GM12878 (cell line): ENCODE data around the gene RAF1. TPM values are rescaled to one million over a fixed set of nuclear protein-coding genes. Genes with fewer than 3 reads are reported as not detected.

Experiments
- ATF3 ChIP-seq: IDR thresholded peaks from 2 replicates; pipeline ENCODE4 v1.6.1; 2011; ENCODE audit warnings: low read depth, mild to moderate bottlenecking, low read length, moderate library complexity, borderline replicate concordance; ENCODE audit errors: extremely low read depth
- CTCF ChIP-seq, 3 experiments: IDR thresholded peaks in 2 of 3; conservative IDR thresholded peaks in 1 of 3; 2 replicates each; pipeline ENCODE4 v1.5.1; 2011; ENCODE audit warnings: low read depth in 3 of 3, low read length in 3 of 3, mild to moderate bottlenecking in 3 of 3, control low read depth in 2 of 3, moderate library complexity in 2 of 3, inconsistent platforms in 1 of 3, mixed read lengths in 1 of 3; ENCODE audit not compliant: control insufficient read depth in 2 of 3, insufficient read depth in 1 of 3; ENCODE audit errors: extremely low read depth in 1 of 3
- E2F4 ChIP-seq: IDR thresholded peaks from 2 replicates; pipeline ENCODE4 v1.6.1; 2012; ENCODE audit warnings: low read depth, low read length, improper control_type of control experiment
- IRF5 ChIP-seq: fragments of 450-650 bp; IDR thresholded peaks from 2 replicates; pipeline ENCODE4 v1.6.1; 2017; ENCODE audit warnings: borderline replicate concordance
- MEF2A ChIP-seq: IDR thresholded peaks from 2 replicates; pipeline ENCODE4 v1.6.1; 2011; ENCODE audit warnings: low read depth, mild to moderate bottlenecking, low read length, moderate library complexity; ENCODE audit not compliant: insufficient read depth
- NBN ChIP-seq: fragments of 450-650 bp; IDR thresholded peaks from 2 replicates; pipeline ENCODE4 v1.6.1; 2016
- POLR2A ChIP-seq: IDR thresholded peaks from 2 replicates; pipeline ENCODE4 v1.6.1; 2011; ENCODE audit warnings: low read depth, mild to moderate bottlenecking, low read length
- RFX5 ChIP-seq: IDR thresholded peaks from 2 replicates; pipeline ENCODE4 v1.6.1; 2011; ENCODE audit warnings: low read depth, low read length, improper control_type of control experiment
- SMC3 ChIP-seq: IDR thresholded peaks from 2 replicates; pipeline ENCODE4 v1.6.1; 2011; ENCODE audit warnings: low read length, improper control_type of control experiment, borderline replicate concordance
- SUZ12 ChIP-seq: fragments of 200-600 bp; sonication (generic); IDR thresholded peaks from one replicate; pipeline ENCODE4 v1.6.1; 2018; ENCODE audit warnings: antibody characterized with exemption, mild to moderate bottlenecking; ENCODE audit not compliant: unreplicated experiment
- polyA plus RNA-seq, 11 experiments: library from polyadenylated mRNA; depleted of rRNA in 4 of 11; unstranded in 6 of 11; stranded (reverse) in 5 of 11; fragments of >200 nt; fragmentation: Nextera tagmentation in 4 of 11; fragmentation: Illumina TruSeq in 1 of 11; extraction: Ambion mirVana in 4 of 11; extraction: Trizol in 1 of 11; gene quantifications; 1 replicate in 1 of 11; 2 replicates in 10 of 11; pipeline versions ENCODE4 v1.2.1 to v1.2.3, GENCODE V29; 2011 to 2016; ENCODE audit warnings: inconsistent platforms in 2 of 11, missing spikeins in 2 of 11, low read depth in 1 of 11
- total RNA-seq, 4 experiments: library from RNA; depleted of rRNA in 3 of 4; stranded (reverse); fragments of >200 nt in 3 of 4; fragmentation: Illumina TruSeq in 1 of 4; extraction: Trizol in 1 of 4; gene quantifications; 2 replicates each; pipeline versions ENCODE4 v1.2.1 to v1.2.3, GENCODE V29; 2013 to 2021
- TF ChIP-seq, protein P1 (sequence below): fragments of 150-350 bp; IDR thresholded peaks from 2 replicates; pipeline ENCODE4 v1.6.1; 2016; ENCODE audit warnings: low read depth, low read length
- TF ChIP-seq, protein P2 (sequence below): fragments of 450-650 bp; formaldehyde crosslinking; IDR thresholded peaks from 2 replicates; pipeline ENCODE4 v1.4.0; 2022; ENCODE audit warnings: mild to moderate bottlenecking, moderate library complexity

The RAF1 gene
- total and polyA plus RNA-seq, 10 of the 15 experiments (the other 5 are each of a cell fraction or from before 2014, with no cell fraction given): 20.4 to 151 (median 77.8) TPM

DNA sequence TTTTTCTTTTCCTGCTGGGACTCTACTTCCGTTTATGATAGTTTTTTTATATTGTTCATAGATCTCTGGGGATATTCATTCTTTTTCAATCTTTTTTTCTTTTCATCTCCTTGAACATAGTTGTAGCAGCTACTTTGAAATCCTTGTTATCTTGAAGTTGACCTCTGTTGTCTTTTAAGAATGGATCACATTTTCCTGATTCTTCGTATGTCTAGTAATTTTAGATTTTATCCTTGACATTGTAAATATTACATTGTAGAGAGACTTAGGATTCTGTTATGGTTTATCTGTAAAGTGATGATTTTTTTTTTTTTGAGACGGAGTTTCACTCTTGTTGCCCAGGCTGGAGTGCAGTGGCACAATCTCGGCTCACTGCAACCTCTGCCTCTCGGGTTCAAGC is 86.5 kb downstream of the RAF1 start (continued):
- TF ChIP-seq ATF3 (no peak), MEF2A (no peak), SMC3 (no peak), SUZ12 (no peak), CTCF (IDR thresholded peaks at IDR 0.05 in 2 of 3, conservative IDR thresholded peaks at IDR 0.05 in 1 of 3; ENCODE audit: control insufficient read depth in 2 of 3, extremely low read depth in 1 of 3, insufficient read depth in 1 of 3, low read depth in 3 of 3, low read length in 3 of 3) (no peak), E2F4 (no peak), POLR2A (no peak), RFX5 (no peak), NBN (no peak), IRF5 (no peak)
- TF ChIP-seq, protein P1, sequence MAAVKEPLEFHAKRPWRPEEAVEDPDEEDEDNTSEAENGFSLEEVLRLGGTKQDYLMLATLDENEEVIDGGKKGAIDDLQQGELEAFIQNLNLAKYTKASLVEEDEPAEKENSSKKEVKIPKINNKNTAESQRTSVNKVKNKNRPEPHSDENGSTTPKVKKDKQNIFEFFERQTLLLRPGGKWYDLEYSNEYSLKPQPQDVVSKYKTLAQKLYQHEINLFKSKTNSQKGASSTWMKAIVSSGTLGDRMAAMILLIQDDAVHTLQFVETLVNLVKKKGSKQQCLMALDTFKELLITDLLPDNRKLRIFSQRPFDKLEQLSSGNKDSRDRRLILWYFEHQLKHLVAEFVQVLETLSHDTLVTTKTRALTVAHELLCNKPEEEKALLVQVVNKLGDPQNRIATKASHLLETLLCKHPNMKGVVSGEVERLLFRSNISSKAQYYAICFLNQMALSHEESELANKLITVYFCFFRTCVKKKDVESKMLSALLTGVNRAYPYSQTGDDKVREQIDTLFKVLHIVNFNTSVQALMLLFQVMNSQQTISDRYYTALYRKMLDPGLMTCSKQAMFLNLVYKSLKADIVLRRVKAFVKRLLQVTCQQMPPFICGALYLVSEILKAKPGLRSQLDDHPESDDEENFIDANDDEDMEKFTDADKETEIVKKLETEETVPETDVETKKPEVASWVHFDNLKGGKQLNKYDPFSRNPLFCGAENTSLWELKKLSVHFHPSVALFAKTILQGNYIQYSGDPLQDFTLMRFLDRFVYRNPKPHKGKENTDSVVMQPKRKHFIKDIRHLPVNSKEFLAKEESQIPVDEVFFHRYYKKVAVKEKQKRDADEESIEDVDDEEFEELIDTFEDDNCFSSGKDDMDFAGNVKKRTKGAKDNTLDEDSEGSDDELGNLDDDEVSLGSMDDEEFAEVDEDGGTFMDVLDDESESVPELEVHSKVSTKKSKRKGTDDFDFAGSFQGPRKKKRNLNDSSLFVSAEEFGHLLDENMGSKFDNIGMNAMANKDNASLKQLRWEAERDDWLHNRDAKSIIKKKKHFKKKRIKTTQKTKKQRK: no peak
- TF ChIP-seq, protein P2, sequence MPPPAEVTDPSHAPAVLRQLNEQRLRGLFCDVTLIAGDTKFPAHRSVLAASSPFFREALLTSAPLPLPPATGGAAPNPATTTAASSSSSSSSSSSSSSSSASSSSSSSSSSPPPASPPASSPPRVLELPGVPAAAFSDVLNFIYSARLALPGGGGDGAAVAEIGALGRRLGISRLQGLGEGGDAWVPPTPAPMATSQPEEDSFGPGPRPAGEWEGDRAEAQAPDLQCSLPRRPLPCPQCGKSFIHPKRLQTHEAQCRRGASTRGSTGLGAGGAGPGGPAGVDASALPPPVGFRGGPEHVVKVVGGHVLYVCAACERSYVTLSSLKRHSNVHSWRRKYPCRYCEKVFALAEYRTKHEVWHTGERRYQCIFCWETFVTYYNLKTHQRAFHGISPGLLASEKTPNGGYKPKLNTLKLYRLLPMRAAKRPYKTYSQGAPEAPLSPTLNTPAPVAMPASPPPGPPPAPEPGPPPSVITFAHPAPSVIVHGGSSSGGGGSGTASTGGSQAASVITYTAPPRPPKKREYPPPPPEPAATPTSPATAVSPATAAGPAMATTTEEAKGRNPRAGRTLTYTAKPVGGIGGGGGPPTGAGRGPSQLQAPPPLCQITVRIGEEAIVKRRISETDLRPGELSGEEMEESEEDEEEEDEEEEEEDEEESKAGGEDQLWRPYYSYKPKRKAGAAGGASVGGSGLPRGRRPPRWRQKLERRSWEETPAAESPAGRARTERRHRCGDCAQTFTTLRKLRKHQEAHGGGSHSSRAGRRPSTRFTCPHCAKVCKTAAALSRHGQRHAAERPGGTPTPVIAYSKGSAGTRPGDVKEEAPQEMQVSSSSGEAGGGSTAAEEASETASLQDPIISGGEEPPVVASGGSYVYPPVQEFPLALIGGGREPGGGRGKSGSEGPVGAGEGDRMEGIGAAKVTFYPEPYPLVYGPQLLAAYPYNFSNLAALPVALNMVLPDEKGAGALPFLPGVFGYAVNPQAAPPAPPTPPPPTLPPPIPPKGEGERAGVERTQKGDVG (CRISPR knock-in tag): no peak
